BLaER1 treated with 17β-estradiol and CSF1 and Interleukin-3, amounts not matched to agents 10 nM and 100 nM (cell line): Measurements from ENCODE around the gene CA7.
A peak's percentile ranks its signal among the peaks of the same experiment; 100 is the strongest.
"Not testable (repeated sequence)": the region's sequence is repeated elsewhere in the genome, so short reads cannot be mapped to it uniquely, and the experiment has no call there.

Experiments
- H3K27ac ChIP-seq, 11 experiments: shearing (Covaris generic); formaldehyde crosslinking; 2 replicates each; pipeline ENCODE4 v1.8.1; 2022
- H3K27me3 ChIP-seq, 11 experiments: shearing (Covaris generic); formaldehyde crosslinking; 2 replicates each; pipeline ENCODE4 v1.8.1; 2022
- H3K36me3 ChIP-seq, 11 experiments: shearing (Covaris generic); formaldehyde crosslinking; 2 replicates each; pipeline ENCODE4 v1.8.1; 2022
- H3K4me1 ChIP-seq, 10 experiments: shearing (Covaris generic); formaldehyde crosslinking; 2 replicates each; pipeline ENCODE4 v1.8.1; 2022
- H3K4me2 ChIP-seq, 11 experiments: shearing (Covaris generic); formaldehyde crosslinking; 2 replicates each; pipeline ENCODE4 v1.8.1; 2022
- H3K4me3 ChIP-seq, 10 experiments: shearing (Covaris generic); formaldehyde crosslinking; 2 replicates each; pipeline ENCODE4 v1.8.1; 2022
- H3K9ac ChIP-seq, 11 experiments: shearing (Covaris generic); formaldehyde crosslinking; 2 replicates each; pipeline ENCODE4 v1.8.1; 2022
- H3K9me3 ChIP-seq, 11 experiments: shearing (Covaris generic); formaldehyde crosslinking; replicated peaks in 1 of 11; 2 replicates each; pipeline ENCODE4 v1.8.1; 2022
- H4K20me1 ChIP-seq, 11 experiments: shearing (Covaris generic); formaldehyde crosslinking; 2 replicates each; pipeline ENCODE4 v1.8.1; 2022
- Cebpa-rat ChIP-seq, 11 experiments: shearing (Covaris generic); IDR thresholded peaks; 2 replicates each; pipeline ENCODE4 v1.8.1; 2022

Gene CA7

DNA sequence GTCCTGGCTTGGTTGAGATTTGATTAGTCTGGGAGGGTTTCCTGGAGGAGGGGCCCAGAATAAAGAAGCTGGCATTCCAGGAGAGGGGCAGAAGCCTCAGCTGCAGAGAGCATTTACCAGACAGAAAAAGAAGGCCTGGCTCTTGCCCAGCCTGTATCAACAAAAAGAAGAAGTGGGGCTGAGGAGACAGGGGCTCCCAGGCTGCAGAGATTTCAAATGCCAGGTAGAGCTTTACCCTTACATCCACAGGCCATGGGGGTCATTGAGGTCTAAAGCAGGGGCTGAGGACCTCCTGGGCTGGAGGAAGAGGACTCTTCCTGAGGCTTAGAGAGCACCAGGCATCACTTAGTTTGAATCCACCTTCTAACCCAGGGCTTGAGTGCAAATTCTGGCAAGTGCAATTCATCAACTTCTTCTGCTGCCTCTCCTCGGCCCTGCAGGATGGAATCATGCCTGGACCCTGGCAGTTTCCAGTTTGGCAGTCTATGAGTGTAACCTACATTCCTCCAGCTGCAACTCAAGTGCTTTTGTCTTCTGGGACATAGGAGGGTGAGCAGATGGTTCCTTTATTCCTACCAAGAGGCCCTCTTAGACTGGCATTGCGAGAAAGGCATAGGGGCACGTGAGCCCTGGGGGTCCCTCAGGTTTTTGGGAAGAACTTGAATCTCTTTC is 15.3 kb downstream of the CA7 start:
- Histone ChIP-seq H3K36me3 (no peaks in the 10 kb centered on the region), H3K9me3 (no peaks in the 10 kb centered on the region), H3K9ac (no peak overlapping the region), H3K4me3 (no peak overlapping the region), H3K27me3 (no peaks in the 10 kb centered on the region), H3K4me1 (peaks cover 0 to 12% (median 6%) of the 10 kb centered on the region in 10 experiments; a peak in 13 of 20 replicates), H3K4me2 (0 out of 22 replicates have a peak overlapping the region, but pooled peaks of 1 of the 11 experiments have one; percentile 19), H4K20me1 (no peaks in the 10 kb centered on the region; a peak in 1 of 22 replicates), H3K27ac (no peak overlapping the region)
- no peak for TF ChIP-seq Cebpa-rat (IDR thresholded peaks at IDR 0.05)

DNA sequence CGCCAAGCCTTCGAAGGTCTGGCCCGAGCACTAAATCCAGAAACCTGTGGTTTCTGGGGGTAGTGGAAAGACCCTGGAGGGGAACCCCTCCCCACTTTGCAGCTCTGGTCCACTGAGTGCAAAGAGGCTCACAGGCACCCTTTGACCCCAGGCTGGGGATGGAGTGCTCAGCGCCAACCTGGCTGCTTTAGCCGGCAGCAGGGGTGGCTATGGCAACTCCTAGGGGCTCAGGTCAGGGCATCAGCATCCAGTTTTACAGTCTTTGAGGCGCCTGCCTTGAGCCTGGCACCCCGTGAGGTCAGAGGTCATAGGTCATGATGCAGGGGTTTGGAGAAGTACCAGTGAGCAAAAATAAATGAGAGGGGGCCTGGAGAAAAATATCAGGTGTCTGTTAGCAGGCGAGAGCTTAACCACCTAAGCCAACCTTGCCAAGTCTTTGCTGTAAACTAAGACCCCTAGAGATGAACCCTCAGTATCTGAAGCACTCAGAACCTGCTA is 17.9 kb downstream of the CA7 start:
- no peak overlapping the region for H3K27ac ChIP-seq
- H3K36me3 ChIP-seq: no peaks in the 10 kb centered on the region
- H3K9ac ChIP-seq: no peak overlapping the region
- no peaks in the 10 kb centered on the region for H3K27me3 ChIP-seq
- peaks cover 0 to 11% (median 5%) of the 10 kb centered on the region in 10 experiments; a peak in 13 of 20 replicates for H3K4me1 ChIP-seq
- no peaks in the 10 kb centered on the region for H3K9me3 ChIP-seq
- H3K4me3 ChIP-seq: no peak overlapping the region
- no peaks in the 10 kb centered on the region; a peak in 1 of 22 replicates for H4K20me1 ChIP-seq
- TF ChIP-seq Cebpa-rat (IDR thresholded peaks at IDR 0.05): no peak
- H3K4me2 ChIP-seq: no peak overlapping the region

DNA sequence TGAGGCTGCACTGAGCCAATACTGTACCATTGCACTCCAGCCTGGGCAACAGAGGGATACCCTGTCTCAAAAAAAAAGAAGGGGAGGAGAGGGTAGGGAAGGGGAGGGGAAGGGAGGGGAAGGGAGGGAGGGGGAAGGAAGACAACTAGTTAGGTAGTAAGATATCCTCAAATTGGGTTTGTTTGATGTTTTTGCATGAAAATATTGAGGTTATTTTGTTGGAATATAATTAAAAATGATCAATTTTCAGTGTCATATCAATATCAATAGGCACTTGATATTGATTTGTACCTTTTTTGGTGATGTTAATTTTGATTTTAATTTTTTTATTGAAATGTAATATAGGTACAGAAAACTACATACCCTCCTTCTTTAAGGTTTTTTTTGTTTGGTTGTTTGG is 19.5 kb downstream of the CA7 start:
- no peaks in the 10 kb centered on the region; a peak in 1 of 22 replicates for H4K20me1 ChIP-seq
- TF ChIP-seq Cebpa-rat (IDR thresholded peaks at IDR 0.05): no peak

DNA sequence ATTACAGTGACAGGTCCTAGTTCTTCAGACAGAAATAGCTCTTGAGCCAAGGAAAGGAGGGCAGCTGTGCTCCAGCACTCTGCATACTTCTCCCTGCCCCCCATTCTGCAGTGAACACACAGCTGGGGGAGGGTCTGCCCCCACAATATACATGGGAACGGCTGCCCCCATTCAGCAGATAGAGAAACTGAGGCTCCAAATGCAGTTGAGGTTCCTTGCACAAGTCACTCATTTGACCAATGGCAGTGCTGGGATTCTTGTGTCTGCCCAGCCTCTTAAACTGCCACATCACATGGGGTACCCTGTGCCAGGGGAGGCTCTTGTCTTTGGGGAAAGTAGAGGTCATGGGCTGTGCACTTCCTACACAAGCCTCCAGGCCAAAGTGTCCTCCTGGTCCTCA is 25.2 kb downstream of the CA7 start:
- TF ChIP-seq Cebpa-rat (IDR thresholded peaks at IDR 0.05): no peak
- no peak overlapping the region for H3K4me2 ChIP-seq
- no peaks in the 10 kb centered on the region for H3K36me3 ChIP-seq
- H4K20me1 ChIP-seq: 0 out of 22 replicates have a peak, but pooled peaks cover 0 to 10% (median 0%) of the 10 kb centered on the region in 11 experiments
- no peaks in the 10 kb centered on the region for H3K9me3 ChIP-seq
- peaks cover 15 to 28% (median 21%) of the 10 kb centered on the region in 10 experiments for H3K4me1 ChIP-seq
- H3K4me3 ChIP-seq: no peak overlapping the region
- H3K27ac ChIP-seq: no peak overlapping the region
- no peak overlapping the region for H3K9ac ChIP-seq
- H3K27me3 ChIP-seq: peaks cover 0 to 17% (median 0%) of the 10 kb centered on the region in 11 experiments; a peak in 6 of 22 replicates

More for the DNA sequence above, 19.5 kb downstream of the CA7 start:
- no peaks in the 10 kb centered on the region for H3K36me3 ChIP-seq
- H3K27ac ChIP-seq: no peak overlapping the region
- peaks cover 0 to 7% (median 4%) of the 10 kb centered on the region in 10 experiments; a peak in 9 of 20 replicates for H3K4me1 ChIP-seq
- no peak overlapping the region for H3K4me2 ChIP-seq
- no peaks in the 10 kb centered on the region for H3K9me3 ChIP-seq
- H3K4me3 ChIP-seq: no peak overlapping the region
- H3K9ac ChIP-seq: no peak overlapping the region
- no peaks in the 10 kb centered on the region for H3K27me3 ChIP-seq

DNA sequence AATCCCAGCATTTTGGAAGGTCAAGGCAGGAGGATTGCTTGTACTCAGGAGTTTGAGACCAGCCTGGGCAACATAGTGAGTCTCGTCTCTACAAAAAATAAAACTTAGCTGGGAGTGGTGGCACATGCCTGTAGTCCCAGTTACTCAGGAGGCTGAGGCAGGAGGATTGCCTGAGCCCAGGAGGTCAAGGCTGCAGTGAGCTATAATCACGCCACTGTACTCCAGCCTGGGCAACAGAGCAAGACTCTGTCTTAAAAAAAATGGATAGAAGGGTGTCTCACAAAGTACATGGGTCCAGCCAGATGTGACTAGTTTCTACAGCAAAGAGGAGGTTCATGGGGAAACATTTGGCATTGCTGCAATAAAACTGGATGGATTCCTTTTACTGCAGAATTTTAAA is 27.1 kb downstream of the CA7 start:
- peaks cover 0 to 17% (median 0%) of the 10 kb centered on the region in 11 experiments; a peak in 6 of 22 replicates for H3K27me3 ChIP-seq
- H4K20me1 ChIP-seq: 0 out of 22 replicates have a peak, but pooled peaks cover 0 to 10% (median 0%) of the 10 kb centered on the region in 11 experiments
- not testable (repeated sequence) for H3K9ac ChIP-seq, H3K9me3 ChIP-seq, H3K36me3 ChIP-seq, H3K27ac ChIP-seq, H3K4me3 ChIP-seq
- peaks cover 30 to 47% (median 40%) of the 10 kb centered on the region in 10 experiments for H3K4me1 ChIP-seq
- H3K4me2 ChIP-seq: peak overlapping the region in 6 of 11 experiments; percentile 12 to 98 (median 90); a peak in 8 of 22 replicates

DNA sequence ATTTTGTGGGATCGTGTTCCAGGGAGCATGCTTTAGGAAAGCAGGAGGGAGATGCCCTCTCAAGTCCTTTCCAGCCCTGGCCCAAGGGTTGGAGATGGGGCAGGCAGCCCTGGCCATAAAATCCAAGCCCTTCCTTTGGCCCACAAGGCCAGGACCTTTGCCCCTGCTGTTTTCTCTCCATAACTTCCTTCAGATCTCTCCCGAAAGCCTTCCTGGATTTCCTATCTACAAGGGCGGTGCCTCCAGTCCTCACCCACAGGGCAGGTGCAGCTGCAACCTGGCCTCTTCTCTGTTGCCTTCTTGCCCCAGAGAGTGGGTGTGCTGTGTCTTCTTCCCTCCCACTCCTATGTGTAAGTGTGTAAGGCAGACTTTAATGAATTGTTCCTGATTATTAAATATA is 27.6 kb downstream of the CA7 start:
- peaks cover 30 to 52% (median 42%) of the 10 kb centered on the region in 10 experiments for H3K4me1 ChIP-seq
- H3K27me3 ChIP-seq: peaks cover 0 to 17% (median 0%) of the 10 kb centered on the region in 11 experiments; a peak in 6 of 22 replicates
- no peak overlapping the region for H3K9ac ChIP-seq
- H3K27ac ChIP-seq: no peak overlapping the region
- no peaks in the 10 kb centered on the region for H3K36me3 ChIP-seq
- peak overlapping the region; percentile 73 to 98 (median 93); a peak in 21 of 22 replicates for H3K4me2 ChIP-seq
- H3K9me3 ChIP-seq: peaks cover 5 to 10% (median 9%) of the 10 kb centered on the region in 11 experiments; a peak in 20 of 22 replicates
- no peak for TF ChIP-seq Cebpa-rat (IDR thresholded peaks at IDR 0.05)
- no peak overlapping the region for H3K4me3 ChIP-seq
- 0 out of 22 replicates have a peak, but pooled peaks cover 0 to 10% (median 0%) of the 10 kb centered on the region in 11 experiments for H4K20me1 ChIP-seq

DNA sequence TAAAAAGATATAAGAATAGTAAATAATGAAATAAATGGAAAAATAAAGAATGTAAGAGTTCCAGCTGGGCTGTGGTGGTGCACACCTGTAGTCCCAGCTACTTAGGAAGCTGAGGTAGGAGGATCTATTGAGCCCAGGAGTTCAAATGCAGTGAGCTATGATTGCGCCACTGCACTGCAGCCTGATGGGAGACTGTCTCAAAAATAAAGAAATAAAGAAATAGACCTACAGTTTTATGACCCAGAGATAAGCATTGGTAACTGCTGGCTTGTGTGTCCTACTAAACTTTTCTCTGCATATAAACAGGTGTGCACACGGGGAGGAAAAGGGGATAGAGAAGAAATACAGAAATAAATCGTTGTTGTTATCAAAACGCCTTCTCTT is 28.3 kb downstream of the CA7 start:
- Histone ChIP-seq H3K27ac (peak overlapping the region in 5 of 11 experiments; percentile 22 to 60 (median 41); a peak in 7 of 22 replicates), H3K9ac (peak overlapping the region in 9 of 11 experiments; percentile 1 to 67 (median 33); a peak in 9 of 22 replicates), H3K4me3 (peak overlapping the region; percentile 24 to 59 (median 42); a peak in 14 of 20 replicates)

DNA sequence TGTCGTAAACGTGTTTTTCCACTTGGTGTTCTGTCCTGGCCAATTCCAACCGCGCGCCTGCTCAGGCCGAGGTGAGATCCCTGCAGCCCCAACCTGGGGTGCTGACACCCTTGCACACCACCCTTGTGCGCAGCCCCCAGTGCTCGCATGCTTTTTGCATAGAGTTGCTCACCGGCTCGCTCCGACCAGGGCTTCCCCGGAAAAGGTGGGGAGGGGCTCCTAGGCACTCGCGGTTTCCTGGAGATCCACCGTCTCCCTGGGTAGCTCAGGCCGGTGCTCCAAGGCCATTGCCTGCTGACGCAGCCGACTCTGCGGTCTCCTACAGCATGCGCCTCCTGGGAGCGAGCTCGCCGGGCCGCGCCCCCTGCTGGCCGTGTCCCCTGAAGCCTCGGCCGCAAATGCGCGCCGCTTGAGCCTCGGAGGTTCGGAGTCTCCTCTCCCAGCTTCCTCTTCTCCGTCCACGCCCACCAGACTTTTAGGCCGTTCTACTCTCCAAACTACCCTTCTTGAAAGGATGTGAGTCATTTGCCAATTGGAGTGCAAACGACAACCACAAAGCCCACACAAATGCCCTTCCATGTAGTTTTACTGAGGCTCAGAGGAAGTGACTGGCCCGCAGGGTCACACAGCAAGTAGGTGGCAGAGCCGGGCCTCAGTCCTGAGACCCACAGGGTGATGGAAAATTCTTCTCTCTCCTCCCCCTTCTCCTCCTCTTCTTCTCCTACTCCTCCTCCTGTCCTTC is 28.9 kb downstream of the CA7 start:
- Histone ChIP-seq H3K36me3 (no peaks in the 10 kb centered on the region), H4K20me1 (0 out of 22 replicates have a peak, but pooled peaks cover 0 to 10% (median 0%) of the 10 kb centered on the region in 11 experiments), H3K4me3 (peak overlapping the region; percentile 24 to 59 (median 42); a peak in 15 of 20 replicates), H3K27me3 (peaks cover 0 to 17% (median 0%) of the 10 kb centered on the region in 11 experiments; a peak in 6 of 22 replicates), H3K9ac (peak overlapping the region in 9 of 11 experiments; percentile 1 to 67 (median 33); a peak in 9 of 22 replicates), H3K9me3 (peaks cover 8 to 21% (median 11%) of the 10 kb centered on the region in 11 experiments; a peak in 20 of 22 replicates), H3K27ac (peak overlapping the region in 5 of 11 experiments; percentile 22 to 60 (median 41); a peak in 9 of 22 replicates), H3K4me2 (peak overlapping the region; percentile 73 to 98 (median 93)), H3K4me1 (peaks cover 39 to 65% (median 54%) of the 10 kb centered on the region in 10 experiments)
- TF ChIP-seq Cebpa-rat (IDR thresholded peaks at IDR 0.05): peak in 1 of 11 experiments; percentile 23; a peak in 1 of 22 replicates

More for the DNA sequence above, 28.3 kb downstream of the CA7 start:
- Histone ChIP-seq H3K9me3 (peaks cover 8 to 16% (median 11%) of the 10 kb centered on the region in 11 experiments; a peak in 20 of 22 replicates), H4K20me1 (0 out of 22 replicates have a peak, but pooled peaks cover 0 to 10% (median 0%) of the 10 kb centered on the region in 11 experiments), H3K36me3 (no peaks in the 10 kb centered on the region), H3K4me1 (peaks cover 33 to 59% (median 48%) of the 10 kb centered on the region in 10 experiments), H3K4me2 (peak overlapping the region; percentile 73 to 98 (median 93)), H3K27me3 (peaks cover 0 to 17% (median 0%) of the 10 kb centered on the region in 11 experiments; a peak in 6 of 22 replicates)
- TF ChIP-seq Cebpa-rat (IDR thresholded peaks at IDR 0.05): peak in 3 of 11 experiments; percentile 12 to 32 (median 27); a peak in 1 of 22 replicates
